K562 (cell line): ENCODE data around the gene ZBTB20. TPM values are rescaled to one million over a fixed set of nuclear protein-coding genes. Genes with fewer than 3 reads are reported as not detected.

Experiments
- ARHGAP35 ChIP-seq: fragments of 450-650 bp; IDR thresholded peaks from 2 replicates; pipeline ENCODE4 v1.6.1; 2018; ENCODE audit not compliant: partially characterized antibody
- BDP1 ChIP-seq: IDR thresholded peaks from 3 replicates; pipeline ENCODE4 v1.6.1; 2011; ENCODE audit not compliant: insufficient read length, insufficient read depth
- CHD1 ChIP-seq: fragments of 200-600 bp; sonication (generic); IDR thresholded peaks from one replicate; pipeline ENCODE4 v1.6.1; 2012; ENCODE audit warnings: mild to moderate bottlenecking, moderate library complexity, low read length, inconsistent platforms
- EGR1 ChIP-seq: fragments of 450-650 bp; conservative IDR thresholded peaks from 2 replicates; pipeline ENCODE4 v1.6.1; 2017; ENCODE audit warnings: mild to moderate bottlenecking
- GABPB1 ChIP-seq: sonication (generic); formaldehyde crosslinking; IDR thresholded peaks from 2 replicates; pipeline ENCODE4 v1.8.0; 2022; ENCODE audit warnings: mild to moderate bottlenecking, missing genetic modification reagents
- IRF2 ChIP-seq: sonication (generic); formaldehyde crosslinking; IDR thresholded peaks from 2 replicates; pipeline ENCODE4 v1.8.1; 2022; ENCODE audit warnings: mild to moderate bottlenecking, missing genetic modification reagents
- MEF2D ChIP-seq: conservative IDR thresholded peaks from 2 replicates; pipeline ENCODE4 v1.6.1; 2016; ENCODE audit warnings: low read depth, missing genetic modification characterization, missing compliant biosample characterization
- NFIC ChIP-seq: fragments of 450-650 bp; IDR thresholded peaks from 2 replicates; pipeline ENCODE4 v1.6.1; 2017; ENCODE audit warnings: mild to moderate bottlenecking, inconsistent platforms
- NR2F6 ChIP-seq: fragments of 450-650 bp; formaldehyde crosslinking; IDR thresholded peaks from 2 replicates; pipeline ENCODE4 v1.4.0; 2020; ENCODE audit warnings: mild to moderate bottlenecking
- POLR2B ChIP-seq: fragments of 450-650 bp; IDR thresholded peaks from 2 replicates; pipeline ENCODE4 v1.6.1; 2018; ENCODE audit warnings: low read depth; ENCODE audit not compliant: partially characterized antibody
- RBFOX2 ChIP-seq: fragments of 200-400 bp; formaldehyde crosslinking; IDR thresholded peaks from 2 replicates; pipeline ENCODE4 v1.6.1; 2017; ENCODE audit warnings: low read depth, mild to moderate bottlenecking, low read length, moderate library complexity
- SIN3A ChIP-seq, 2 experiments: fragments of 150-350 bp in 1 of 2; IDR thresholded peaks; 2 replicates each; pipeline ENCODE4 v1.6.1; 2011 to 2016; ENCODE audit warnings: borderline replicate concordance in 2 of 2, low read depth in 2 of 2, low read length in 2 of 2, mild to moderate bottlenecking in 2 of 2, moderate library complexity in 2 of 2; ENCODE audit not compliant: control insufficient read depth in 1 of 2
- ZBTB33 ChIP-seq: sonication (generic); formaldehyde crosslinking; IDR thresholded peaks from 2 replicates; pipeline ENCODE4 v1.8.1; 2023; ENCODE audit warnings: mild to moderate bottlenecking, missing genetic modification reagents
- ZNF253 ChIP-seq: fragments of 250-450 bp; sonication (Bioruptor Pico); conservative IDR thresholded peaks from 2 replicates; pipeline ENCODE4 v1.6.1; 2021; ENCODE audit warnings: mild to moderate bottlenecking
- ZNF311 ChIP-seq: fragments of 250-450 bp; sonication (Bioruptor Pico); IDR thresholded peaks from 2 replicates; pipeline ENCODE4 v1.4.0; 2020; ENCODE audit warnings: mild to moderate bottlenecking, moderate library complexity
- ZNF354B ChIP-seq: fragments of 250-450 bp; sonication (Bioruptor Pico); IDR thresholded peaks from 2 replicates; pipeline ENCODE4 v1.4.0; 2020
- ZNF592 ChIP-seq: fragments of 450-650 bp; IDR thresholded peaks from 2 replicates; pipeline ENCODE4 v1.6.1; 2017; ENCODE audit warnings: antibody characterized with exemption, mild to moderate bottlenecking
- polyA plus RNA-seq, 8 experiments: library from polyadenylated mRNA; depleted of rRNA in 4 of 8; stranded (reverse) in 5 of 8; unstranded in 3 of 8; fragments of >200 nt; fragmentation: Nextera tagmentation in 2 of 8; fragmentation: Illumina TruSeq in 1 of 8; extraction: Ambion mirVana in 2 of 8; extraction: Trizol in 1 of 8; gene quantifications; 2 replicates each; pipeline versions ENCODE4 v1.2.1 to v1.2.3, GENCODE V29; 2011 to 2014; ENCODE audit warnings: inconsistent platforms in 1 of 8, missing spikeins in 1 of 8
- total RNA-seq, 7 experiments: library from RNA; depleted of rRNA in 6 of 7; stranded (reverse); fragments of >200 nt in 6 of 7; fragmentation: Illumina TruSeq in 2 of 7; extraction: Trizol in 2 of 7; gene quantifications; 2 replicates each; pipeline versions ENCODE4 v1.2.1 to v1.2.3, GENCODE V29; 2011 to 2021; ENCODE audit warnings: low replicate concordance in 1 of 7
- TF ChIP-seq, protein P1 (sequence below), 3 experiments: IDR thresholded peaks in 2 of 3; conservative IDR thresholded peaks in 1 of 3; 2 replicates each; pipeline ENCODE4 v1.5.1; 2011 to 2012; ENCODE audit warnings: low read length in 3 of 3, mild to moderate bottlenecking in 3 of 3, control low read depth in 2 of 3, improper control_type of control experiment in 1 of 3, inconsistent platforms in 1 of 3, low read depth in 1 of 3, mixed read lengths in 1 of 3, moderate library complexity in 1 of 3; ENCODE audit not compliant: insufficient read depth in 2 of 3
- TF ChIP-seq, protein P2 (sequence below): sonication (generic); formaldehyde crosslinking; IDR thresholded peaks from 2 replicates; pipeline ENCODE4 v1.5.0; 2020; ENCODE audit warnings: missing genetic modification reagents

The ZBTB20 gene
- total and polyA plus RNA-seq, 9 of the 15 experiments (the other 6 are each of a cell fraction or from before 2014, with no cell fraction given), result 0.17 to 1.7 (median 0.45) TPM

DNA sequence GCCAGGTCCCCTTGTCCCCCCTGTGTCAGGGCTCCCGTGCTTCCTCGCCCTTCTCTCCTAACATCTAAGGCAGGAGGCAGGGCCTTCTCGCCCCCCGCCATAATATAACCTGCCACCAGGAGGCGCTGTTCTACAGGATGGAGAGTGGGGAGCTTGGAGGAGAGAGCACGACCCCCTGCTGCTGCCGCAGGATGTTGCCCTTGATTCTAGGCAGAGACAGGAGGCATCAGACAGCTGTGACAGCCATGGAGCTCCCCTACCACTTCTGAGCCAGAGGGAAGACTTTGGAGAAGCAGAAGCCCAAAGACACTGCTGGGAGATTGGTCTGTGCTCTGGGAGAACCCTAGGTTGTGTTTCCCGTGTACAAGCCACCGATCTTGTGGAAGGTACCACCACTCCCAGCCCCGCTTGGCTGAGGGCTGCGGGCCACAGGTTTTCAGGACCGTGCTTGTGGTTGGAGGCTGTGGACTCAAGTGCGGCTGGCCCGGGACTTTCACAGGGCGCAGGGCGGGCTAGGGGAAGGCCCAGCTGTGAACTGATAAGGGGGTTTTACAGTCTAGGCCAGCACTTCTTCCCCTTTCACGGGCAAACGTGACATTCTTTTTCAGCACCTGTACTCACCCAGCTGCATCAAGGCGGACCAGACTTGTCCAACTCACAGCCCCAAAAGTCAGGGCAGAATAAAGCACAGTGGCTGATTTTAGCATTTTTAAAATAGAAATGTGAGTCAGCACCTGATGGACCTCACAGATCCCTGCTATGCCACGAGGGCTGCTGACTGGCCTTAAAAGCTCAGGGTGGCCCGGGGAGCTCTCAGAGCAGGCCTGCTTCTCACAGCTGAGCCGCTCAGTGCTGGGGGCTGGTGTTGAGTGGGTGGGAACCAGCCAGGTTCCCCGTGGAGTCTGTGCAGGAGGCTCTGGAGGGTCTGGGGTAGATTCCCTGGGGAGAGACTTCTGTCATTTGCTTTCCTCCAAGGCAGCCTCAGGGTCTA, 855.9 kb downstream of the ZBTB20 start (continued):
- TF ChIP-seq, protein P1, sequence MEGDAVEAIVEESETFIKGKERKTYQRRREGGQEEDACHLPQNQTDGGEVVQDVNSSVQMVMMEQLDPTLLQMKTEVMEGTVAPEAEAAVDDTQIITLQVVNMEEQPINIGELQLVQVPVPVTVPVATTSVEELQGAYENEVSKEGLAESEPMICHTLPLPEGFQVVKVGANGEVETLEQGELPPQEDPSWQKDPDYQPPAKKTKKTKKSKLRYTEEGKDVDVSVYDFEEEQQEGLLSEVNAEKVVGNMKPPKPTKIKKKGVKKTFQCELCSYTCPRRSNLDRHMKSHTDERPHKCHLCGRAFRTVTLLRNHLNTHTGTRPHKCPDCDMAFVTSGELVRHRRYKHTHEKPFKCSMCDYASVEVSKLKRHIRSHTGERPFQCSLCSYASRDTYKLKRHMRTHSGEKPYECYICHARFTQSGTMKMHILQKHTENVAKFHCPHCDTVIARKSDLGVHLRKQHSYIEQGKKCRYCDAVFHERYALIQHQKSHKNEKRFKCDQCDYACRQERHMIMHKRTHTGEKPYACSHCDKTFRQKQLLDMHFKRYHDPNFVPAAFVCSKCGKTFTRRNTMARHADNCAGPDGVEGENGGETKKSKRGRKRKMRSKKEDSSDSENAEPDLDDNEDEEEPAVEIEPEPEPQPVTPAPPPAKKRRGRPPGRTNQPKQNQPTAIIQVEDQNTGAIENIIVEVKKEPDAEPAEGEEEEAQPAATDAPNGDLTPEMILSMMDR (IDR thresholded peaks at IDR 0.05 in 2 of 3, conservative IDR thresholded peaks at IDR 0.05 in 1 of 3; ENCODE audit: insufficient read depth in 2 of 3, low read depth in 1 of 3, low read length in 3 of 3), result peak; percentile 67 to 88 (median 76)
- TF ChIP-seq BDP1, result no peak
- no peak for TF ChIP-seq ZNF592
- TF ChIP-seq EGR1, result no peak
- TF ChIP-seq IRF2 (CRISPR knock-in tag), result no peak
- peak; percentile 77; the same call in 1 of the 2 replicates for TF ChIP-seq GABPB1 (CRISPR knock-in tag)
- TF ChIP-seq SIN3A (IDR thresholded peaks at IDR 0.05; ENCODE audit: borderline replicate concordance in 2 of 2, control insufficient read depth in 1 of 2, low read depth in 2 of 2, low read length in 2 of 2), result no peak
- TF ChIP-seq ZNF253 (CRISPR knock-in tag), result no peak
- no peak for TF ChIP-seq ARHGAP35
- TF ChIP-seq CHD1, result no peak
- no peak for TF ChIP-seq RBFOX2
- TF ChIP-seq POLR2B, result no peak
- TF ChIP-seq, protein P2, sequence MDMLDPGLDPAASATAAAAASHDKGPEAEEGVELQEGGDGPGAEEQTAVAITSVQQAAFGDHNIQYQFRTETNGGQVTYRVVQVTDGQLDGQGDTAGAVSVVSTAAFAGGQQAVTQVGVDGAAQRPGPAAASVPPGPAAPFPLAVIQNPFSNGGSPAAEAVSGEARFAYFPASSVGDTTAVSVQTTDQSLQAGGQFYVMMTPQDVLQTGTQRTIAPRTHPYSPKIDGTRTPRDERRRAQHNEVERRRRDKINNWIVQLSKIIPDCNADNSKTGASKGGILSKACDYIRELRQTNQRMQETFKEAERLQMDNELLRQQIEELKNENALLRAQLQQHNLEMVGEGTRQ (CRISPR knock-in tag), result no peak
- no peak for TF ChIP-seq MEF2D (tag)
- no peak for TF ChIP-seq ZNF311 (CRISPR knock-in tag)
- TF ChIP-seq ZBTB33 (CRISPR knock-in tag), result no peak
- no peak for TF ChIP-seq ZNF354B
- TF ChIP-seq NR2F6, result no peak
- TF ChIP-seq NFIC, result no peak
